ENCODE measurements around the gene LPIN1.

Gene LPIN1

GRCh38 chr2:11869391-11869991 lies 123.1 kb downstream of the LPIN1 start:
- no peak for DNase-seq

GRCh38 chr2:11870064-11870463 lies 123.6 kb downstream of the LPIN1 start:
- no peak for DNase-seq

- peak; percentile 34 to 58 (median 43) for DNase-seq
Observed at GRCh38 chr2:11870584-11870983, 124.2 kb downstream of the LPIN1 start.

- no peak for DNase-seq
Observed at GRCh38 chr2:11871421-11871820, 125.0 kb downstream of the LPIN1 start.

GRCh38 chr2:11872247-11872947 lies 126.0 kb downstream of the LPIN1 start:
- DNase-seq: peak; percentile 59 to 68 (median 65)

- no peak for DNase-seq
Observed at GRCh38 chr2:11872948-11873269, 126.5 kb downstream of the LPIN1 start.

GRCh38 chr2:11873356-11874154 lies 127.1 kb downstream of the LPIN1 start:
- peak; percentile 43 to 77 (median 68) for DNase-seq

- no peak for DNase-seq
Observed at GRCh38 chr2:11874861-11875260, 128.4 kb downstream of the LPIN1 start.

GRCh38 chr2:11875481-11875880 lies 129.0 kb downstream of the LPIN1 start:
- DNase-seq: no peak

- no peak for DNase-seq
Observed at GRCh38 chr2:11876436-11876835, 130.0 kb downstream of the LPIN1 start.

GRCh38 chr2:11876889-11877288 lies 130.5 kb downstream of the LPIN1 start:
- no peak for DNase-seq

All from suppressor macrophage treated with lipopolysaccharide for 1 hour (primary cell).